Heart left ventricle (tissue), 16 donors: ENCODE data around the gene LRMDA. TPM values are rescaled to one million over a fixed set of nuclear protein-coding genes. Genes with fewer than 3 reads are reported as not detected.

Experiments used
- ATAC-seq, 4 donors: fragments of 200-7000 bp; cut with Tn5 transposase; one replicate each; pipeline ENCODE4 v1.9.1; 2020 to 2022; ENCODE audit warnings: moderate library complexity in 4 of 4, mild to moderate bottlenecking in 3 of 4, moderate number of reproducible peaks in 1 of 4
- DNase-seq, 5 donors: peaks; one replicate each; pipeline ENCODE4 v3.0.0-alpha.2; 2020
- H3K27ac ChIP-seq, 12 donors: fragments of 200-600 bp; sonication (generic) in 4 of 12; one replicate each; pipeline versions ENCODE4 v1.5.0 to v1.8.0; 2016 to 2022; ENCODE audit warnings: mild to moderate bottlenecking in 2 of 12
- H3K27me3 ChIP-seq, 9 donors: fragments of 200-600 bp; sonication (generic) in 2 of 9; one replicate each; pipeline versions ENCODE4 v1.5.1 to v1.8.0; 2016 to 2022; ENCODE audit warnings: mild to moderate bottlenecking in 3 of 9
- H3K36me3 ChIP-seq, 9 donors: fragments of 200-600 bp; sonication (generic) in 2 of 9; one replicate each; pipeline versions ENCODE4 v1.5.0 to v1.8.0; 2018 to 2022; ENCODE audit warnings: mild to moderate bottlenecking in 2 of 9
- H3K4me1 ChIP-seq, 12 donors: fragments of 200-600 bp; sonication (generic) in 4 of 12; one replicate each; pipeline versions ENCODE4 v1.5.0 to v1.8.0; 2016 to 2022; ENCODE audit warnings: mild to moderate bottlenecking in 3 of 12
- H3K4me3 ChIP-seq, 12 donors: fragments of 200-600 bp; sonication (generic) in 4 of 12; one replicate each; pipeline versions ENCODE4 v1.5.0 to v1.8.0; 2017 to 2022; ENCODE audit warnings: mild to moderate bottlenecking in 9 of 12, moderate library complexity in 4 of 12
- H3K9me3 ChIP-seq, 12 donors: fragments of 200-600 bp; sonication (generic) in 4 of 12; one replicate each; pipeline versions ENCODE4 v1.5.0 to v1.8.0; 2016 to 2022; ENCODE audit warnings: mild to moderate bottlenecking in 1 of 12
- POLR2A ChIP-seq, 2 donors: fragments of 450-650 bp; IDR thresholded peaks; one replicate each; pipeline ENCODE4 v1.6.1; 2017; ENCODE audit warnings: antibody characterized with exemption in 2 of 2, mild to moderate bottlenecking in 2 of 2, moderate library complexity in 2 of 2
- WGBS, 4 donors: extraction: QIAGEN DNeasy Blood & Tissue Kit in 2 of 4; methylation state at CpG; one replicate each; pipeline versions ENCODE4 v1.1.5 to v1.1.7; 2013 to 2018; 5-methylcytosine and 5-hydroxymethylcytosine counted together
- intact Hi-C, 10 donors: fragments of 100-400 bp; cut with DNase I; formaldehyde crosslinking; loops; one replicate each; pipeline versions ENCODE4 v1.11.1 to v1.14.2; 2022
- polyA plus RNA-seq, 2 donors: library from polyadenylated mRNA; stranded (reverse); fragments of 200-250 nt; gene quantifications; one replicate each; pipeline ENCODE4 v1.2.3, GENCODE V29; 2013
- total RNA-seq, 9 donors: library from RNA; depleted of rRNA in 2 of 9; stranded (reverse); fragments of >200 nt in 2 of 9; fragmentation: NEBNext Ultra II Directional in 3 of 9; extraction: Animal tissue kit (Norgen Biotek cat#: 25700) in 3 of 9; gene quantifications; one replicate each; pipeline versions ENCODE4 v1.1.0 to v1.2.4, GENCODE V29; 2016 to 2023
- TF ChIP-seq, protein P1 (sequence below), 12 donors: fragments of 200-600 bp; sonication (generic) in 4 of 12; IDR thresholded peaks; one replicate each; pipeline versions ENCODE4 v1.5.0 to v1.8.0; 2018 to 2022; ENCODE audit warnings: antibody characterized with exemption in 12 of 12, mild to moderate bottlenecking in 5 of 12
- donor health status: ischemic (EF 13 %, LVEDD 7.1; RV severe dilation, severe dysfunction).
- donor health status: healthy with polysubstance abuse.
- donor health status: DM: no; HTN: yes; CAD: no.
- donor health status: DM: no; HTN: no; CAD: no.
- donor health status: ischemic (EF 25% LVEDD 6.9; RV normal size, moderate dysfunction).
- donor health status: ischemic (EF 25% LVEDD 5.7; RV mildly dilated, moderate dysfunction).
- donor health status: healthy.
- donor health status: DM: yes; HTN: yes; CAD: no.
- donor health status: ischemic (EF 35%, LVEDD 5.7; RV mildly dilated, moderate dysfunction).
- donor health status: nonischemic (EF 11% LVEDD 7.7; RV severe dilation, severe dysfunction).
- donor health status: DM: yes; HTN: yes; CAD: no.
- donor health status: PGD.
- donor health status: ischemic (EF 29% LVEDD 5.4; RV normal size, mild dysfunction).
- donor health status: nonischemic (EF 23%, LVEDD 6.1; RV moderate dilation, normal function).

LRMDA gene
- total and polyA plus RNA-seq, 11 donors = 2.4 to 34.4 (median 14.9) TPM

DNA sequence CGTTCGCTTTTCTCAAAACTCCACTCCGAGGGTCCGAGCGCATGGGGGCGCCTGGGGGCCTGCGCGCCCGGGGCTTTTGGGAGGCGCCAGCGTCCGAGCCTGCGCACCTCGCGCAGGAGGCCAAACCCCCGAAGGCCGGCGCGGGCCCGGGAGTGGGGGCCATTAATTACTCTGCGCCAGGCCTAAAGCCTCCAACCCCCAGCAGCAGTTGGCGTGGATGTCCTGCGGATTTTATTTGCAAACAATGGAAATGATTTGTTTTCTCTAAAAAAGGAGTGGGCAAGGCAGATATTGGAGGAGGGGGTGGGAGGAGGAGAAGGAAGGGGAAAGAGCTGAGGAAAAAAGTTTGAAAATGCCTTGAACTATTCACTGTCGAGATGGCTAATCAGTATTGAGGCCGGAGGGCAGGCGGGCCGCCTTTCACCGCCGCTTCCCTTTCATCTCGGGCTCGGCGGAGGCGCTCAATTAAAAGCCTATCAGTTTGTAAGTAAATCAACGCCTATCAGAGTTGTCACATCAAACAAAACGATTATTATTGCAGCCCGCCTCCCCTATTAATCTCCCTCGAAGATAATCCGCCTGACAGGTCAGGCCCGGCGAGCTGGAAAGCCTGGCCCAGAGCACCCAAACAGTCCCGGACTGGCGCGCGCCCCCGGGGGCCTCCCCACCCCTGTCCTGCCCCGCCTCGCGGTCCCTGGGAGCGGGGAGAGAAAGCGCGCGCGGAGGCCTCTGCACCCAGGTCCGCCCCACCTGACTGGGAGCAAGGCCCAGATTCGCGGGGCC, 26.4 kb upstream of the LRMDA start:
- peak overlapping the region; percentile 52 to 97 (median 88) for H3K4me3 ChIP-seq
- intact Hi-C loops = loop anchor here (5.0 to 10.0 kb wide), 24 partner anchors 137 to 1600 kb away; no protein-coding TSS in a partner anchor
- ATAC-seq (no peak), DNase-seq (peak in 1 of 5 donors; percentile 30)
- H3K4me1 ChIP-seq = peaks cover 0 to 54% (median 20%) of the 10 kb centered on the region in 12 donors
- WGBS, 4 donors = 29 to 54% (median 46%) methylated on average over 43 to 56 of the region's 56 CpGs
- TF ChIP-seq, protein P1, sequence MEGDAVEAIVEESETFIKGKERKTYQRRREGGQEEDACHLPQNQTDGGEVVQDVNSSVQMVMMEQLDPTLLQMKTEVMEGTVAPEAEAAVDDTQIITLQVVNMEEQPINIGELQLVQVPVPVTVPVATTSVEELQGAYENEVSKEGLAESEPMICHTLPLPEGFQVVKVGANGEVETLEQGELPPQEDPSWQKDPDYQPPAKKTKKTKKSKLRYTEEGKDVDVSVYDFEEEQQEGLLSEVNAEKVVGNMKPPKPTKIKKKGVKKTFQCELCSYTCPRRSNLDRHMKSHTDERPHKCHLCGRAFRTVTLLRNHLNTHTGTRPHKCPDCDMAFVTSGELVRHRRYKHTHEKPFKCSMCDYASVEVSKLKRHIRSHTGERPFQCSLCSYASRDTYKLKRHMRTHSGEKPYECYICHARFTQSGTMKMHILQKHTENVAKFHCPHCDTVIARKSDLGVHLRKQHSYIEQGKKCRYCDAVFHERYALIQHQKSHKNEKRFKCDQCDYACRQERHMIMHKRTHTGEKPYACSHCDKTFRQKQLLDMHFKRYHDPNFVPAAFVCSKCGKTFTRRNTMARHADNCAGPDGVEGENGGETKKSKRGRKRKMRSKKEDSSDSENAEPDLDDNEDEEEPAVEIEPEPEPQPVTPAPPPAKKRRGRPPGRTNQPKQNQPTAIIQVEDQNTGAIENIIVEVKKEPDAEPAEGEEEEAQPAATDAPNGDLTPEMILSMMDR (IDR thresholded peaks at IDR 0.05) = no peak
- TF ChIP-seq POLR2A (IDR thresholded peaks at IDR 0.05) = no peak
- no peaks in the 10 kb centered on the region for H3K9me3 ChIP-seq
- H3K27me3 ChIP-seq = peaks cover 0 to 36% (median 0%) of the 10 kb centered on the region in 9 donors
- no peaks in the 10 kb centered on the region for H3K36me3 ChIP-seq
- peak overlapping the region in 7 of 12 donors; percentile 10 to 100 (median 98) for H3K27ac ChIP-seq

DNA sequence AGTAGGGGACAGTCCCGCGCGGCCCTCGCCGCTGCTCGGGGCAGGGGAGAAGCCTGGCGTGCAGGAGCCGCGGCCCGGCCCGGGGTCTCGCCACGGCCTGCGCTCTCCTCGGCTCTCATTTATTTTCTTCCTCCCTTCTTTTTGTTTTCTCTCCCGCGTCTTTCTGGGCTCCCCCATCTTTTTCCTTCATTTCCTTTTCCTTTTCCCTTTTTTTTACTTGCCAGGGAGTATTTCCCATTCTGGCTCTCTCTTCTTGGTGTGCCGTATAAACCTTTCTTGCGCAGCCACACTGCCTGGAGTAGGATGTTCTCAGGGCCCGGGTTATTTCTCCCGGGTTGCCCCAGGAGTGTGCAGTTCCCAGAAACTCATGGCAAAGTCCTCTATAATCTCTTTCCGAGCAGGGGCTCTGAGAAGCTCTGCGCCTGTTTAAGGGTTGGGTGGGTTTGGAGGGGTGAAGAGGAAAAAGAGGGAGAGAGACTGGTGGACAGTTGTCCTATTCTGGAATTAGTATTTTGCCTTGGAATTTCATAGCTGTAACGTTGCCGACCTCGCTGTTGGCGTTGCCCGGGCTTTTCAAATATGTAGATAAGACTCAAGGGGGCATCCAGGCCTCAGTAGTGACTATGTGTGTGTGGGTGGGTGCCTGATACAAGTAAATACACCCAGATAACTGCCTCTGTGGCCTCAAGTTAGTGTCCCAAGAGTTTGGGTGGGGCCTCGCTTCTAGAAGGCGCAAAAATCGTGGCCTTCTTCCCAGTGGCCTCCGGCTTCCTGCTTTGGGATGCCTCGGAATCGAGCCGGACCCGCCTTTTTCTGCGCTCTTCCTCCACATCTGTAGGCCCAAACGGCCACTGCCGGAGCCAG, 25.6 kb upstream of the LRMDA start:
- Histone ChIP-seq H3K4me3 (peak overlapping the region in 8 of 12 donors; percentile 80 to 97 (median 92)), H3K27ac (peak overlapping the region in 5 of 12 donors; percentile 10 to 100 (median 92)), H3K4me1 (peaks cover 0 to 54% (median 27%) of the 10 kb centered on the region in 12 donors), H3K27me3 (peaks cover 0 to 36% (median 0%) of the 10 kb centered on the region in 9 donors), H3K36me3 (no peaks in the 10 kb centered on the region), H3K9me3 (no peaks in the 10 kb centered on the region)
- no peak for DNase-seq
- ATAC-seq = no peak
- intact Hi-C loops = loop anchor here in 8 of 10 donors (5.0 to 10.0 kb wide), 14 partner anchors 139 to 1599 kb away; no protein-coding TSS in a partner anchor
- TF ChIP-seq, protein P1 (IDR thresholded peaks at IDR 0.05) = no peak
- no peak for TF ChIP-seq POLR2A (IDR thresholded peaks at IDR 0.05)
- 56 to 77% (median 61%) methylated on average over 39 of the region's 39 CpGs for WGBS, 4 donors

DNA sequence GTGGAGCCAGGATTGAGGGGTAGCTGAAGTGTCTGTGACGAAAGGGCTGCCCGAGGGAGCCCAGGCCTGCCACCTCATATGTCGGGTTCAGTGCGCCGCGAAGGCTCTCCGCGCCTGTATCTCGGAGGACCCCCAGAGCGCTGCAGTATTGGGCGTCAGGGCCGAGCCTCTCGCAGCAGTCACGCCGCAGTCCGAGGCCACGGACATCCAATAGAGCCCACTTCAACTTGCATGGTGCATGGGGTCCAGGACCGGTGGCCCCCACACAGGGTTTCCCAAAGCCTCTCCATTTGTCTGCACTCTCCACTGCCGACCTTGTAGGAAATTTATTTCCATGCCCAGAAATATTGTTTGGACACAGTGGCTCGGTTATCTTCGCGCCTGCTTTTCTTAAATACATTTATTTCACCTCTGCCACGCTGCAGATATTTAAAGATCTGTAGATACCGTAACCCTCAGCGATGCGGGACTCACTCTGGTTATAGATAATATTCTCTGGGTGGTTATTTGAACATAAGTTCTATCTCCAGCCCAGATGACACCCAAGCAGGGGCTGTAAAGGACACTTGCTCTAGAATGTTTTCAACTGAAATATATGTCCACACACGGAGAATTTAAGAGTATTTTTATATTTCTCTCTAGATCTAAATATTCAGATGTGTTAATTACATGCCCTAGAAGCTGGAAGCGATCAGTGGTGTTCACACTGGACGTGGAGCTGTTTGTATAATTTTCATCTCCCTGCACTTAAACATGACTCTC, 24.8 kb upstream of the LRMDA start:
- Histone ChIP-seq H3K9me3 (no peaks in the 10 kb centered on the region), H3K36me3 (no peaks in the 10 kb centered on the region), H3K27ac (peak overlapping the region in 3 of 12 donors; percentile 93 to 100 (median 96)), H3K4me1 (peaks cover 0 to 50% (median 29%) of the 10 kb centered on the region in 12 donors), H3K27me3 (peaks cover 0 to 36% (median 0%) of the 10 kb centered on the region in 9 donors), H3K4me3 (no peak overlapping the region)
- TF ChIP-seq POLR2A (IDR thresholded peaks at IDR 0.05) = no peak
- TF ChIP-seq, protein P1 (IDR thresholded peaks at IDR 0.05) = no peak
- intact Hi-C loops = loop anchor here in 8 of 10 donors (5.0 to 10.0 kb wide), 14 partner anchors 138 to 1598 kb away; no protein-coding TSS in a partner anchor
- DNase-seq = no peak
- 82 to 93% (median 87%) methylated on average over 29 of the region's 29 CpGs for whole genome bisulfite sequencing, 4 donors
- no peak for ATAC-seq
